Measurements from ENCODE around the gene CPA2.

Gene CPA2

GRCh38 chr7:130286881-130287280, 20.2 kb downstream of the CPA2 start:
- Histone ChIP-seq H2AFZ (ENCODE audit: low read depth, low read length, severe bottlenecking) (no peak overlapping the region), H3K4me2 (ENCODE audit: low read depth, low read length, poor library complexity, severe bottlenecking) (no peak overlapping the region), H3K79me2 (ENCODE audit: insufficient read depth, low read length) (no peaks in the 10 kb centered on the region), H3K27me3 (ENCODE audit: low read length) (no peaks in the 10 kb centered on the region), H3K9me3 (ENCODE audit: insufficient read depth, low read length) (no peaks in the 10 kb centered on the region), H3K4me3 (ENCODE audit: insufficient read depth, low read length, poor library complexity, severe bottlenecking) (no peak overlapping the region), H4K20me1 (ENCODE audit: low read depth, low read length) (no peaks in the 10 kb centered on the region), H3K9me2 (replicated peaks; ENCODE audit: insufficient read depth, low read length) (no peaks in the 10 kb centered on the region), H3F3A (ENCODE audit: insufficient read depth) (no peaks in the 10 kb centered on the region), H3K9ac (ENCODE audit: low read length) (no peak overlapping the region), H3K36me3 (ENCODE audit: low read length) (no peaks in the 10 kb centered on the region), H3K27ac (ENCODE audit: low read depth, low read length) (no peak overlapping the region)
- TF ChIP-seq EZH2phosphoT487 (conservative IDR thresholded peaks at IDR 0.05; ENCODE audit: low read length) = no peak
- TF ChIP-seq, protein P1, sequence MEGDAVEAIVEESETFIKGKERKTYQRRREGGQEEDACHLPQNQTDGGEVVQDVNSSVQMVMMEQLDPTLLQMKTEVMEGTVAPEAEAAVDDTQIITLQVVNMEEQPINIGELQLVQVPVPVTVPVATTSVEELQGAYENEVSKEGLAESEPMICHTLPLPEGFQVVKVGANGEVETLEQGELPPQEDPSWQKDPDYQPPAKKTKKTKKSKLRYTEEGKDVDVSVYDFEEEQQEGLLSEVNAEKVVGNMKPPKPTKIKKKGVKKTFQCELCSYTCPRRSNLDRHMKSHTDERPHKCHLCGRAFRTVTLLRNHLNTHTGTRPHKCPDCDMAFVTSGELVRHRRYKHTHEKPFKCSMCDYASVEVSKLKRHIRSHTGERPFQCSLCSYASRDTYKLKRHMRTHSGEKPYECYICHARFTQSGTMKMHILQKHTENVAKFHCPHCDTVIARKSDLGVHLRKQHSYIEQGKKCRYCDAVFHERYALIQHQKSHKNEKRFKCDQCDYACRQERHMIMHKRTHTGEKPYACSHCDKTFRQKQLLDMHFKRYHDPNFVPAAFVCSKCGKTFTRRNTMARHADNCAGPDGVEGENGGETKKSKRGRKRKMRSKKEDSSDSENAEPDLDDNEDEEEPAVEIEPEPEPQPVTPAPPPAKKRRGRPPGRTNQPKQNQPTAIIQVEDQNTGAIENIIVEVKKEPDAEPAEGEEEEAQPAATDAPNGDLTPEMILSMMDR (IDR thresholded peaks at IDR 0.05; ENCODE audit: insufficient read depth, low read length, poor library complexity, severe bottlenecking) = no peak

GRCh38 chr7:130288168-130288567, 21.5 kb downstream of the CPA2 start:
- no peaks in the 10 kb centered on the region for H3F3A ChIP-seq (ENCODE audit: insufficient read depth)
- H3K9me2 ChIP-seq (replicated peaks; ENCODE audit: insufficient read depth, low read length) = no peaks in the 10 kb centered on the region
- H3K79me2 ChIP-seq (ENCODE audit: insufficient read depth, low read length) = no peaks in the 10 kb centered on the region
- no peaks in the 10 kb centered on the region for H3K36me3 ChIP-seq (ENCODE audit: low read length)
- no peak overlapping the region for H2AFZ ChIP-seq (ENCODE audit: low read depth, low read length, severe bottlenecking)
- no peaks in the 10 kb centered on the region for H3K27me3 ChIP-seq (ENCODE audit: low read length)
- H3K4me3 ChIP-seq (ENCODE audit: insufficient read depth, low read length, poor library complexity, severe bottlenecking) = no peak overlapping the region
- H3K9ac ChIP-seq (ENCODE audit: low read length) = no peak overlapping the region
- TF ChIP-seq, protein P1 (IDR thresholded peaks at IDR 0.05; ENCODE audit: insufficient read depth, low read length, poor library complexity, severe bottlenecking) = no peak
- no peaks in the 10 kb centered on the region for H4K20me1 ChIP-seq (ENCODE audit: low read depth, low read length)
- no peaks in the 10 kb centered on the region for H3K9me3 ChIP-seq (ENCODE audit: insufficient read depth, low read length)
- no peak overlapping the region for H3K4me2 ChIP-seq (ENCODE audit: low read depth, low read length, poor library complexity, severe bottlenecking)
- no peak overlapping the region for H3K27ac ChIP-seq (ENCODE audit: low read depth, low read length)

- TF ChIP-seq, protein P1 (IDR thresholded peaks at IDR 0.05; ENCODE audit: insufficient read depth, low read length, poor library complexity, severe bottlenecking) = no peak
- TF ChIP-seq EZH2phosphoT487 (conservative IDR thresholded peaks at IDR 0.05; ENCODE audit: low read length) = no peak
- H3K9me3 ChIP-seq (ENCODE audit: insufficient read depth, low read length) = no peaks in the 10 kb centered on the region
Measured at GRCh38 chr7:130288829-130289228, 22.2 kb downstream of the CPA2 start.

DNA sequence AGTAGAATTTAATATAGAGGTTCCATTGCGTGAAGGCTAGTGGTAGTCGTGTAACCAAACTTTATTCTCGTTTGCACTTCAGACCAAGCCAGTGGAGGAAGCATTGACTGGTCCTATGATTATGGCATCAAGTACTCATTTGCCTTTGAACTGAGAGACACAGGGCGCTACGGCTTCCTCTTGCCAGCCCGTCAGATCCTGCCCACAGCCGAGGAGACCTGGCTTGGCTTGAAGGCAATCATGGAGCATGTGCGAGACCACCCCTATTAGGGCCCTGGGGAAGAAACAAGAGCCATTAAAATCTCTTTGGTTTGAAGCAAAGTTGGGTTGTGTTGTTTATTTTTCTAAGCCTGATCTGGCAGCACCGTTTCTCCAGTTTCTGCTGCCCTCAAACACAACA, 22.8 kb downstream of the CPA2 start:
- Histone ChIP-seq H3K27me3 (ENCODE audit: low read length) (no peaks in the 10 kb centered on the region), H3K9me2 (replicated peaks; ENCODE audit: insufficient read depth, low read length) (no peaks in the 10 kb centered on the region), H3K9me3 (ENCODE audit: insufficient read depth, low read length) (no peaks in the 10 kb centered on the region), H3F3A (ENCODE audit: insufficient read depth) (no peaks in the 10 kb centered on the region), H2AFZ (ENCODE audit: low read depth, low read length, severe bottlenecking) (no peak overlapping the region), H3K27ac (ENCODE audit: low read depth, low read length) (no peak overlapping the region), H3K4me3 (ENCODE audit: insufficient read depth, low read length, poor library complexity, severe bottlenecking) (no peak overlapping the region), H3K4me2 (ENCODE audit: low read depth, low read length, poor library complexity, severe bottlenecking) (no peak overlapping the region), H3K9ac (ENCODE audit: low read length) (no peak overlapping the region), H4K20me1 (ENCODE audit: low read depth, low read length) (no peaks in the 10 kb centered on the region), H3K36me3 (ENCODE audit: low read length) (no peaks in the 10 kb centered on the region), H3K79me2 (ENCODE audit: insufficient read depth, low read length) (no peaks in the 10 kb centered on the region)
- no peak for TF ChIP-seq EZH2phosphoT487 (conservative IDR thresholded peaks at IDR 0.05; ENCODE audit: low read length)
- TF ChIP-seq, protein P1 (IDR thresholded peaks at IDR 0.05; ENCODE audit: insufficient read depth, low read length, poor library complexity, severe bottlenecking) = no peak

More at GRCh38 chr7:130288829-130289228, 22.2 kb downstream of the CPA2 start:
- Histone ChIP-seq H3K9ac (ENCODE audit: low read length) (no peak overlapping the region), H3K4me3 (ENCODE audit: insufficient read depth, low read length, poor library complexity, severe bottlenecking) (no peak overlapping the region), H3K36me3 (ENCODE audit: low read length) (no peaks in the 10 kb centered on the region), H3K27ac (ENCODE audit: low read depth, low read length) (no peak overlapping the region), H3K4me2 (ENCODE audit: low read depth, low read length, poor library complexity, severe bottlenecking) (no peak overlapping the region), H3K27me3 (ENCODE audit: low read length) (no peaks in the 10 kb centered on the region), H3F3A (ENCODE audit: insufficient read depth) (no peaks in the 10 kb centered on the region), H2AFZ (ENCODE audit: low read depth, low read length, severe bottlenecking) (no peak overlapping the region), H3K79me2 (ENCODE audit: insufficient read depth, low read length) (no peaks in the 10 kb centered on the region), H4K20me1 (ENCODE audit: low read depth, low read length) (no peaks in the 10 kb centered on the region), H3K9me2 (replicated peaks; ENCODE audit: insufficient read depth, low read length) (no peaks in the 10 kb centered on the region)
